Mucosa of rectum (tissue), 2 donors: ENCODE data around the gene ZNF599.
"Not testable (repeated sequence)": the region's sequence is repeated elsewhere in the genome, so short reads cannot be mapped to it uniquely, and the experiment has no call there.

Experiments
- H3K27ac ChIP-seq, 2 donors: one replicate each; pipeline ENCODE4 v1.7.0; 2013; ENCODE audit warnings: inconsistent platforms in 2 of 2, low read depth in 2 of 2, low read length in 2 of 2
- H3K27me3 ChIP-seq, 2 donors: one replicate each; pipeline ENCODE4 v1.7.0; 2013; ENCODE audit warnings: low read length in 2 of 2; ENCODE audit not compliant: control insufficient read depth in 2 of 2, insufficient read depth in 2 of 2
- H3K36me3 ChIP-seq, 2 donors: one replicate each; pipeline ENCODE4 v1.7.0; 2013; ENCODE audit warnings: low read length in 2 of 2; ENCODE audit not compliant: control insufficient read depth in 2 of 2, insufficient read depth in 2 of 2
- H3K4me1 ChIP-seq, 2 donors: one replicate each; pipeline ENCODE4 v1.7.0; 2013; ENCODE audit warnings: low read length in 2 of 2, mild to moderate bottlenecking in 1 of 2; ENCODE audit not compliant: control insufficient read depth in 2 of 2, insufficient read depth in 2 of 2
- H3K4me3 ChIP-seq, 2 donors: one replicate each; pipeline ENCODE4 v1.7.0; 2013; ENCODE audit warnings: low read length in 2 of 2
- H3K9ac ChIP-seq, 2 donors: one replicate each; pipeline ENCODE4 v1.7.0; 2013; ENCODE audit warnings: low read length in 2 of 2, low read depth in 1 of 2, mild to moderate bottlenecking in 1 of 2
- H3K9me3 ChIP-seq, 2 donors: one replicate each; pipeline ENCODE4 v1.7.0; 2013; ENCODE audit warnings: low read length in 2 of 2; ENCODE audit not compliant: control insufficient read depth in 2 of 2
- donor health status: healthy.
- donor health status: Normal muscosa, but diverticular disease.

ZNF599 gene

DNA sequence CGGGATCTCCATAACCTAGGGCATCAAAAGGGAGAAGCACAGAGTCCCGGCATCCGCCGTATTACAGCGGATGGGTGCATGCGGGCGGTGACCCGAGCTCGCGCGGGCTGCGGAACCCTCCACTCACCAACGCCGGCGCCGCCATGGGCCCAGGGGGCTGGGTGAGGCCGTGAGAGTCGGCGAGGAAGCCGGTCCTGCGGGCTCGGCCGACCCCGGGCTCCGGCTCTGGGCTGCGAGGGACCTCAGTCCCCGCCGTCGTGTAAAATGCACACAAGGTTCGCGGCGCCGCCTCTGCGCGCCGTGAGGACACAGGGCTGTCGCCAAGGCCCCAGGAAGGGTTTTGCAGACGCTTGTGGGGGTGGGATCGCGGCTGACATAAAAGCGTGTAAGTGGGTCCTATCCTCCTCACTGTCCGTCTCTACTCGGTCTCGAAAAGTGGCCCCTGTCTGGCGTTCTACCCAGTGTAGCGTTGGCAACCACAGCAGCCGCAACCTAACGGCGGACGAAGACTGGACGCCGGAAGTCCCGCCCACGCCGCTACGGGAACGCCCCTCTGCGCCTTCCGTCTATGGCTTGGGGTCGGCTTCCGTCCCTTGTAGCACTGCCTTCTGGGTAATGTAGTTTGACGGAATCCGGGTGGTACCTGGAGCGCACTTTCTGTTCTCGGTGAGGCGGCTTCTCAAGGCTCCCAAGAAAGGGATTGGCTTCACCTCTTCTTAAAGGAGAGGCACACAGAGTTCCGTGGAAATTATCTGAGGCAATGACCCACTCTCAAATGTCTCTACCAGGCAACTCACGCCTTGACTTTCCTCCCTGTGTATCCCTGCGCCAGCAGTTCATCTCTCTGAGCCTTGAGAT, at the start of gene ZNF599:
ZNF599 (minus strand) TSS at position 519 of the 858 bp plus-strand sequence; CDS start at position 145, 374 bp downstream.
- Histone ChIP-seq H3K36me3 (peaks cover 7 to 13% of the 10 kb centered on the region in 2 donors), H3K4me1 (peaks cover 6 to 7% of the 10 kb centered on the region in 2 donors), H3K27me3 (no peaks in the 10 kb centered on the region), H3K4me3 (peak within 1 kb of the TSS; percentile 81 to 90), H3K9ac (peak within 1 kb of the TSS; percentile 72 to 73), H3K9me3 (peaks cover 0 to 4% of the 10 kb centered on the region in 2 donors), H3K27ac (peak within 1 kb of the TSS; percentile 33 to 71)

- H3K4me1 ChIP-seq, result no peaks in the 10 kb centered on the region
- peaks cover 0 to 2% of the 10 kb centered on the region in 2 donors for H3K36me3 ChIP-seq
- no peak overlapping the region for H3K27ac ChIP-seq
Observed at GRCh38 chr19:34818270-34818669, 45.3 kb upstream of the ZNF599 start.

GRCh38 chr19:34816708-34817107, 43.7 kb upstream of the ZNF599 start:
- H3K4me1 ChIP-seq, result no peaks in the 10 kb centered on the region
- no peak overlapping the region for H3K4me3 ChIP-seq
- H3K27me3 ChIP-seq, result no peaks in the 10 kb centered on the region
- H3K9me3 ChIP-seq, result no peaks in the 10 kb centered on the region
- H3K9ac ChIP-seq, result no peak overlapping the region
- no peak overlapping the region for H3K27ac ChIP-seq
- H3K36me3 ChIP-seq, result peaks cover 0 to 2% of the 10 kb centered on the region in 2 donors

More at GRCh38 chr19:34818270-34818669, 45.3 kb upstream of the ZNF599 start:
- Histone ChIP-seq H3K27me3 (no peaks in the 10 kb centered on the region), H3K9me3 (no peaks in the 10 kb centered on the region), H3K4me3 (no peak overlapping the region), H3K9ac (no peak overlapping the region)

DNA sequence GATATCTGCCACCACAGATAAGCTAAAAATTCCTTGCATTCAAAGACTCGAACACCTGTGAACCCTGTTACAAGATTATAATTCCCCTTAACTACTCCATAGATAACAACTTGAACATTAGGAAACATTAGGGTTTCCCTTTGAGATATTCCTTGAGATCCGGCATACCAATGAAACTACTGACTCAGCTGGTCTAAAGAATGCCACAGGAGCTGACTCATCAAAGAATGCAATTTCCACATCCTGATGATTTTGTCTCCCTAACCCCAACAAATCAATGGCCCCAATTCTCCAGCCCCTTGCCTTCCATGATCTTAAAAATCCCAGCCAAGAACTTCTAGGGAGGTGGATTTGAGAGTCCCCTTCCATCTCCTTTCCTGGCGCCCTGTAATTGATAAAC, 35.6 kb upstream of the ZNF599 start:
- Histone ChIP-seq H3K27ac (no peak overlapping the region), H3K9me3 (no peaks in the 10 kb centered on the region), H3K4me1 (no peaks in the 10 kb centered on the region), H3K4me3 (no peak overlapping the region), H3K9ac (no peak overlapping the region), H3K36me3 (no peaks in the 10 kb centered on the region), H3K27me3 (peaks cover 0 to 2% of the 10 kb centered on the region in 2 donors)

DNA sequence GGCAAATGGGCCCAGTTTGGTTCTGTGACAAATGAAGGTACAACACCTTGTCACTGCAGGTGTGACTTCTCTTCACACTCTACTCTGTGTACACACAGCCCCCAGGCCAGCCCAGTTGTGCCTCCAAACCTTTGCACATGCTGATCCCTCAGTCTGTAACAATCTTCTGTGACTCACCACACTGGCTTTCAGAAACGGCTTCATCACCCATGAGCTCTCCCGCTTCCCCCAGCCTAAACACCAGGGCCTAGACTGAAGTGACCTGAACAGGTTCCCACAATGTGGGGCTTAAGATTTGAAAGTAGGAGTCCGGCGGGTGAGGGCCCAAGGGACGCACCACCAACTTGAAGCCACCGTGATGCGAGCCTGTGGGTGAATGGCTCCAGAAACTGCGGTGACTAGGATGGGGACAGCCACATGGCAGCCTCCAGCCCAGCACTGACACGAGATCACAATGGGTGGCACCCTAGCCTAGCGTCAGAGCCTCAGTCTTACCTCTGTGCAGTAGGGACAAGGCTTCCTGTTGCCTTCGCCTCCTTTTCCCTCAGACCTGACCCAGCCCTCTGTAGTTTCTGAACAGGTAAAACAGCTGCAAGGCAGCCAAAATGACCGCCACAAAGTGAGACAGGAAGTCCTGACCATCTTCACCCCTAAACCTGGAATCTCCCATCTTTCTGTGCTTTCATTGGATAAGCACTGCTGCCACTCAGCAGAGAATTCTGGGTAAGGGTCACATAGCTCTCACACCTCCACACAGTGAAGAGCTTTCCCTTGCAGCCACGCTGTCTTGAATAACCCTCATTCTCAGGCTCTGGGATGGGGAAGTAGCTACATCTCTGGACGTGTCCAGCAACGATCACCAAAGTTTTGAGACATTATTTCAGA, 34.2 kb upstream of the ZNF599 start:
- H3K4me1 ChIP-seq, result no peaks in the 10 kb centered on the region
- H3K9me3 ChIP-seq, result no peaks in the 10 kb centered on the region
- H3K4me3 ChIP-seq, result no peak overlapping the region
- no peak overlapping the region for H3K27ac ChIP-seq
- no peaks in the 10 kb centered on the region for H3K36me3 ChIP-seq
- peaks cover 0 to 2% of the 10 kb centered on the region in 2 donors for H3K27me3 ChIP-seq
- H3K9ac ChIP-seq, result no peak overlapping the region

- peaks cover 0 to 2% of the 10 kb centered on the region in 2 donors for H3K27me3 ChIP-seq
- no peaks in the 10 kb centered on the region for H3K9me3 ChIP-seq
- no peak overlapping the region for H3K4me3 ChIP-seq
- no peak overlapping the region for H3K27ac ChIP-seq
- H3K9ac ChIP-seq, result no peak overlapping the region
- no peaks in the 10 kb centered on the region for H3K36me3 ChIP-seq
- no peaks in the 10 kb centered on the region for H3K4me1 ChIP-seq
Observed at GRCh38 chr19:34804115-34804514, 31.1 kb upstream of the ZNF599 start.

DNA sequence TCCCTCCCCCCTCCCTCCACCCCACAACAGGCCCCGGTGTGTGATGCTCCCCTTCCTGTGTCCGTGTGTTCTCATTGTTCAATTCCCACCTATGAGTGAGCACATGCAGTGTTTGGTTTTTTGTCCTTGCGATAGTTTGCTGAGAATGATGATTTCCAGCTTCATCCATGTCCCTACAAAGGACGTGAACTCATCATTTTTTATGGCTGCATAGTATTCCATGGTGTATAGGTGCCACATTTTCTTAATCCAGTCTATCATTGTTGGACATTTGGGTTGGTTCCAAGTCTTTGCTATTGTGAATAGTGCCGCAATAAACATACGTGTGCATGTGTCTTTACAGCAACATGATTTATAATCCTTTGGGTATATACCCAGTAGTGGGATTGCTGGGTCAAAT, 23.9 kb upstream of the ZNF599 start:
- not testable (repeated sequence) for H3K27ac ChIP-seq

GRCh38 chr19:34794066-34794960, 21.3 kb upstream of the ZNF599 start:
- Histone ChIP-seq H3K27ac (no peak overlapping the region), H3K4me3 (no peak overlapping the region), H3K9me3 (no peaks in the 10 kb centered on the region), H3K36me3 (no peaks in the 10 kb centered on the region), H3K4me1 (no peaks in the 10 kb centered on the region), H3K9ac (no peak overlapping the region), H3K27me3 (no peaks in the 10 kb centered on the region)

More for the DNA sequence above, 23.9 kb upstream of the ZNF599 start:
- H3K9ac ChIP-seq, H3K27me3 ChIP-seq, H3K9me3 ChIP-seq, H3K4me1 ChIP-seq, H3K36me3 ChIP-seq, H3K4me3 ChIP-seq: not testable (repeated sequence)

- no peak overlapping the region for H3K9ac ChIP-seq
- H3K27me3 ChIP-seq, result no peaks in the 10 kb centered on the region
- H3K9me3 ChIP-seq, result no peaks in the 10 kb centered on the region
- H3K4me1 ChIP-seq, result no peaks in the 10 kb centered on the region
- H3K4me3 ChIP-seq, result no peak overlapping the region
- no peaks in the 10 kb centered on the region for H3K36me3 ChIP-seq
- H3K27ac ChIP-seq, result no peak overlapping the region
Observed at GRCh38 chr19:34793565-34793964, 20.6 kb upstream of the ZNF599 start.
